Chondrocyte (in vitro differentiated cells): ENCODE data around the gene PLAAT3. TPM values are rescaled to one million over a fixed set of nuclear protein-coding genes. Genes with fewer than 3 reads are reported as not detected.

Experiments used
- DNase-seq: peaks from one replicate; pipeline ENCODE4 v3.0.0; 2021; ENCODE audit warnings: mixed read lengths, low spot score
- H3K27ac Mint-ChIP-seq: one replicate; pipeline ENCODE4 v1.8.0; 2021; ENCODE audit warnings: mild to moderate bottlenecking, moderate library complexity, mixed read lengths; ENCODE audit not compliant: unreplicated experiment
- H3K27me3 Mint-ChIP-seq: 2 replicates; pipeline ENCODE4 v1.8.0; 2021; ENCODE audit warnings: low read depth, mixed read lengths
- H3K36me3 Mint-ChIP-seq: 2 replicates; pipeline ENCODE4 v1.8.0; 2021; ENCODE audit warnings: low read depth, mixed read lengths
- H3K4me1 Mint-ChIP-seq: 2 replicates; pipeline ENCODE4 v1.8.0; 2021; ENCODE audit warnings: low read depth, mild to moderate bottlenecking, mixed read lengths
- H3K4me3 Mint-ChIP-seq: one replicate; pipeline ENCODE4 v1.8.0; 2021; ENCODE audit warnings: mild to moderate bottlenecking, moderate library complexity, mixed read lengths; ENCODE audit not compliant: unreplicated experiment
- H3K9me3 Mint-ChIP-seq: 2 replicates; pipeline ENCODE4 v1.8.0; 2021; ENCODE audit warnings: low read depth, mixed read lengths
- total RNA-seq: library from RNA; stranded (reverse); gene quantifications from 3 replicates; pipeline ENCODE4 v1.2.1, GENCODE V29; 2021
- TF ChIP-seq, protein P1 (sequence below): fragments of 200-600 bp; sonication (generic); IDR thresholded peaks from 2 replicates; pipeline ENCODE4 v1.5.0; 2021; ENCODE audit warnings: antibody characterized with exemption, mild to moderate bottlenecking, moderate library complexity

PLAAT3 gene
- total RNA-seq, 1 donor from 2014 or later = 21.2 TPM

DNA sequence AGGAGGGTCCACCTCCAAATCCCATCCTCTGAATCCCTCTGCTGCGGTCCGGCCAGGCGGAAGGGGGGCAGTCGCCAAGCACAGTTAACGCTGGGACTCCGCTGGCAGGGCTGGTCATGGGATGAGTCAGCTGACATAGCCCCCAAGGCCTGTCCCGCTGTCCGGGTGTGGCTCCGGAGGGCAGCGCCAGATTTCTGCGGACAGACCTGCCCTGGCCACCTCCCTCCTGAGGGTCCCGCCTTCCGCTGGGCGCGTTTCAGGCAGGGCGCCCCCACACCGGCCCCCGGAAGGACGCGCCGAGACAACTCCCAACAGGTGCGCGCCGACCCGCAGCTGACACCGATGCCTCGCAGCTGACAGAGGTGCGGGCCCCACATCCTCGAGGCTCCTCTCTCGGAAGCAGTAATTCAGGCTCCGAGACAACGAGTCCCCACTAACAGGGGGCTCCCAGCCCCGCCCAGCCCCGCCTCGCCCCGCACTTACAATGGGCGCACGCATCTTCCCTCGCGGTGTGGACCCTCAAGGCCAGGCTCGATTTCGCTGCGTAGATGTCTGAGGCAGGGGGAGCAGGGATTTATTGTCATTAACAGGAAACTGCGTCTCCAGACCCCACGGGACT, 607 bp downstream of the PLAAT3 start:
- H3K27me3 Mint-ChIP-seq = no peaks in the 10 kb centered on the region

DNA sequence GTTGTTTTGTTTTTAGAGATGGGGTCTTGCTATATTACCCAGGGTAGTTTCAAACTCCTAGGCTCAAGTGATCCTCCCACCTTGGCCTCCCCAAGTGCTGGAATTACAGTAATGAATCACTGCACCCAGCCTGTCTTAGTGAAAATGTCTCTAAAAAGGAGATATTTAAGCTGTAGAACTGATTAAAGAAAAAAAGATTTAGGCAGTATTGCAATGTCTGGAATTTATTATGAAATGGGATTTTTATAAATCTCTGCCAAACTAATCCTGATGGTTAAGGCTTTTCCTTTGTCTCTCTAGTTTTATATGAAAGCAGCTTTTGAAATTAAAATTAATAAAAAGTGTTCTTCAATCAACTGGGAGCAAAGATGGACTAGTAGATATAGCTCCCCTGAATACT, 2.1 kb downstream of the PLAAT3 start:
- no peaks in the 10 kb centered on the region for H3K9me3 Mint-ChIP-seq
- H3K4me1 Mint-ChIP-seq = peaks cover 57% of the 10 kb centered on the region
- peak overlapping the region; percentile 80 for H3K4me3 Mint-ChIP-seq
- H3K27ac Mint-ChIP-seq = peak overlapping the region; percentile 75
- H3K27me3 Mint-ChIP-seq = no peaks in the 10 kb centered on the region
- TF ChIP-seq, protein P1, sequence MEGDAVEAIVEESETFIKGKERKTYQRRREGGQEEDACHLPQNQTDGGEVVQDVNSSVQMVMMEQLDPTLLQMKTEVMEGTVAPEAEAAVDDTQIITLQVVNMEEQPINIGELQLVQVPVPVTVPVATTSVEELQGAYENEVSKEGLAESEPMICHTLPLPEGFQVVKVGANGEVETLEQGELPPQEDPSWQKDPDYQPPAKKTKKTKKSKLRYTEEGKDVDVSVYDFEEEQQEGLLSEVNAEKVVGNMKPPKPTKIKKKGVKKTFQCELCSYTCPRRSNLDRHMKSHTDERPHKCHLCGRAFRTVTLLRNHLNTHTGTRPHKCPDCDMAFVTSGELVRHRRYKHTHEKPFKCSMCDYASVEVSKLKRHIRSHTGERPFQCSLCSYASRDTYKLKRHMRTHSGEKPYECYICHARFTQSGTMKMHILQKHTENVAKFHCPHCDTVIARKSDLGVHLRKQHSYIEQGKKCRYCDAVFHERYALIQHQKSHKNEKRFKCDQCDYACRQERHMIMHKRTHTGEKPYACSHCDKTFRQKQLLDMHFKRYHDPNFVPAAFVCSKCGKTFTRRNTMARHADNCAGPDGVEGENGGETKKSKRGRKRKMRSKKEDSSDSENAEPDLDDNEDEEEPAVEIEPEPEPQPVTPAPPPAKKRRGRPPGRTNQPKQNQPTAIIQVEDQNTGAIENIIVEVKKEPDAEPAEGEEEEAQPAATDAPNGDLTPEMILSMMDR = no peak
- no peaks in the 10 kb centered on the region for H3K36me3 Mint-ChIP-seq
- no peak for DNase-seq

More for the DNA sequence above, 607 bp downstream of the PLAAT3 start:
- TF ChIP-seq, protein P1 = peak; percentile 13
- H3K4me3 Mint-ChIP-seq = peak overlapping the region; percentile 80
- no peak for DNase-seq
- H3K36me3 Mint-ChIP-seq = no peaks in the 10 kb centered on the region
- H3K27ac Mint-ChIP-seq = peak overlapping the region; percentile 90
- H3K9me3 Mint-ChIP-seq = no peaks in the 10 kb centered on the region
- peaks cover 48% of the 10 kb centered on the region for H3K4me1 Mint-ChIP-seq

DNA sequence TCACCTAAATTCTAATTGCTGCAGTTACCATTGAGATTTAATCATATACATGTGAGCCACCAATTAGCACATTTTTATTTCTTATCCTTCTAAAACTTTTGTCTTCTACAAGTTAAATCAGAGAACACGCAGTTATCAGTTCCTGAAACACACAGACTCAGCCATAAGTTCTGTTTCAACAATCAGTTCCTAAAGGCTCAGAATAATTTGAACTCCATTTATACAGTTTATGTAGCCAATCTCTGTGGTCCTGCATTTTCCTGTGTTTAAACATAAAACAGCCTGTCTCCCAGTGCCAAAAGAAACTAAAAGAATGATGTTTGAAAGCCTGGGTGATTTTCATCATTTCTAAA, 2.9 kb downstream of the PLAAT3 start:
- Mint-ChIP-seq H3K27me3 (no peaks in the 10 kb centered on the region), H3K4me3 (no peak overlapping the region), H3K36me3 (no peaks in the 10 kb centered on the region), H3K9me3 (no peaks in the 10 kb centered on the region), H3K4me1 (peaks cover 57% of the 10 kb centered on the region), H3K27ac (peak overlapping the region; percentile 83)
- DNase-seq = no peak
- TF ChIP-seq, protein P1 = no peak

DNA sequence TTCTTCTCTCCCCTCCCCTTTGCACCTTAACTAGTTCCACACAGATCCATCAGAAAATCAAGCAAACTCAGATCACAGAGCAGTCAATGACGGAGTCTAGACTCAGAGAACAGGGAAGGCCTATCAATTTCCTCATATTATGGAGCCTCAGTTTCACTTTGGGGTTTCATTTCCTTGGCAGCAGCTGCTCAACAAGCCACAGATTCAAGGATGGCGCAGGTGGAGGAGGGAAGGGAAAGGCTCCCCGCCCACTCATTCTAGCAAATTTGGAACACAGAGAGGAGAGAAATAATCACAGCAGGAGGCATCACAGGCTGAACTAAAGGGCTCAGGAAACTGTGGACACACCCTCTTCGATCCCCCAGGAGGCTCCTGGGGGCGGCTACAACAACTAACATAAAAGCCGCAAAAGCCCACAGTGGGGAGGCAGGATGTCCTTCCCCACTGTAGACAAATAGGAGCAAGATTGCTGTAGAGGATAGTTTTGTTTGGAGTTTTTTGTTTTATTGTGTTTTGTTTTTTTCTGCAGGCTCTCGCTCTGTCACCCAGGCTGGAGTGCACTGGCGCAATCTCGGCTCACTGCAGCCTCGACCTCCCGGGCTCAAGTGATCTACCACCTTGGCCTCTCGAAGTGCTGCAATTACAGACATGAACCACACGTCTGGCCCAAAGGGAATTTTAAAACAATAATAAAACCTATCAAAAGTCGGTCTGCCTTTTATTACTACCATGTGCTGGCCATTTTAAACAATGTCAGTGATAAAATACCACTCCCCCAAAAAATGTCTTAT, 3.4 kb downstream of the PLAAT3 start:
- DNase-seq = no peak
- Mint-ChIP-seq H3K4me1 (peaks cover 57% of the 10 kb centered on the region), H3K27ac (peak overlapping the region; percentile 83), H3K27me3 (no peaks in the 10 kb centered on the region), H3K9me3 (no peaks in the 10 kb centered on the region), H3K36me3 (no peaks in the 10 kb centered on the region), H3K4me3 (peak overlapping the region; percentile 20)
- TF ChIP-seq, protein P1 = peak; percentile 23

DNA sequence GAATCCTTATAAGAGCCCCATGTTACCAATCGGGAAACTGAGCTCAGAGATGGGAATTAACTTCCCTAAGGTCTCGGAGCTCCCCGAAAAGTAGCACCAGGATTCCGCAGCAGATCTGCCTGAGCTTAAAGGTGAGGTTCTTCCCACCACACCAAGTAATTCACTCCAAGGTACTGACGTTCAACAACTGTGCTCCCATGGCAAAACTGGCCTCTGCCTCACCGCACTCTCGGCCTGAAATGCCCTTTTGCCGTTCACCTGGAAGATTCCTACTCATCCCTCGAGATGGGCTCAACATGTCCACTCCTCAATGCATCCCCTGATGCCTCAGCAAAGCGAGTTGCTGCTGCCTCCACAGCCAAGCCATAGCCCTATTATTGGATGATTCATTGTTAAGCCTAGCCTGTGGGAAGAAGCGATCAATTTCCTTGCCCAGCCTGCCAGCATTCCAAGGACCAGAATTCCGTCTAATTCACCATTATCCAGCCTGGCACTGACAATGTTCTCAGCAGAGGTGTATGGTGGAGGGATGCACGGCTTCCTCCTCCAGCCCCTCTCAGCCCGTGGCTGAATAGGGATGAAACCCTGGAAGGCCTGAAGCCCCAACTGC, 4.2 kb downstream of the PLAAT3 start:
- Mint-ChIP-seq H3K36me3 (no peaks in the 10 kb centered on the region), H3K4me3 (no peak overlapping the region), H3K4me1 (peaks cover 57% of the 10 kb centered on the region), H3K27me3 (no peaks in the 10 kb centered on the region), H3K27ac (peak overlapping the region; percentile 83), H3K9me3 (no peaks in the 10 kb centered on the region)
- no peak for DNase-seq
- TF ChIP-seq, protein P1 = no peak
